Neutrophil (primary cell): Measurements from ENCODE around the gene TMEM45A.

Experiments used
- H3K27ac ChIP-seq: fragments of 200-600 bp; sonication (generic); 2 replicates; pipeline ENCODE4 v1.5.1; 2016; ENCODE audit warnings: mild to moderate bottlenecking, moderate library complexity
- H3K27me3 ChIP-seq: fragments of 200-600 bp; sonication (generic); 2 replicates; pipeline ENCODE4 v1.6.0; 2016; ENCODE audit warnings: mild to moderate bottlenecking
- H3K36me3 ChIP-seq: fragments of 200-600 bp; sonication (generic); 2 replicates; pipeline ENCODE4 v1.5.1; 2017
- H3K4me1 ChIP-seq, 2 experiments: fragments of 200-600 bp in 1 of 2; sonication (generic) in 1 of 2; 1 replicate in 1 of 2; 2 replicates in 1 of 2; pipeline versions ENCODE4 v1.5.1 to v1.6.1; 2013 to 2016; ENCODE audit warnings: low read depth in 1 of 2, low read length in 1 of 2, mild to moderate bottlenecking in 1 of 2, moderate library complexity in 1 of 2; ENCODE audit not compliant: control insufficient read depth in 1 of 2, insufficient read depth in 1 of 2
- H3K4me3 ChIP-seq, 2 experiments: fragments of 200-600 bp in 1 of 2; sonication (generic) in 1 of 2; 1 replicate in 1 of 2; 2 replicates in 1 of 2; pipeline ENCODE4 v1.5.1; 2013 to 2016; ENCODE audit warnings: low read depth in 1 of 2, low read length in 1 of 2, mild to moderate bottlenecking in 1 of 2, moderate library complexity in 1 of 2
- H3K9me3 ChIP-seq: fragments of 200-600 bp; sonication (generic); 2 replicates; pipeline ENCODE4 v1.5.1; 2016
- CTCF ChIP-seq: fragments of 200-600 bp; sonication (generic); IDR thresholded peaks from 2 replicates; pipeline ENCODE4 v1.5.1; 2016; ENCODE audit warnings: antibody characterized with exemption

TMEM45A gene

GRCh38 chr3:100489118-100489517, 3.3 kb upstream of the TMEM45A start:
- Histone ChIP-seq H3K36me3 (no peaks in the 10 kb centered on the region), H3K27me3 (peaks cover 11% of the 10 kb centered on the region), H3K4me1 (peaks cover 10 to 15% of the 10 kb centered on the region in 2 experiments), H3K4me3 (no peak overlapping the region), H3K27ac (no peak overlapping the region), H3K9me3 (no peaks in the 10 kb centered on the region)
- TF ChIP-seq CTCF: no peak

GRCh38 chr3:100496711-100497261, 4.4 kb downstream of the TMEM45A start:
- no peak overlapping the region for H3K4me3 ChIP-seq
- no peak overlapping the region for H3K27ac ChIP-seq
- no peak for TF ChIP-seq CTCF
- H3K27me3 ChIP-seq: peaks cover 5% of the 10 kb centered on the region
- no peaks in the 10 kb centered on the region for H3K9me3 ChIP-seq
- H3K36me3 ChIP-seq: no peaks in the 10 kb centered on the region
- peaks cover 10 to 14% of the 10 kb centered on the region in 2 experiments for H3K4me1 ChIP-seq

GRCh38 chr3:100499651-100500050, 7.2 kb downstream of the TMEM45A start:
- Histone ChIP-seq H3K27me3 (no peaks in the 10 kb centered on the region), H3K36me3 (no peaks in the 10 kb centered on the region), H3K27ac (no peak overlapping the region), H3K9me3 (no peaks in the 10 kb centered on the region), H3K4me3 (no peak overlapping the region), H3K4me1 (no peaks in the 10 kb centered on the region)
- TF ChIP-seq CTCF: no peak

GRCh38 chr3:100500320-100500880, 8.0 kb downstream of the TMEM45A start:
- TF ChIP-seq CTCF: no peak
- Histone ChIP-seq H3K4me1 (no peaks in the 10 kb centered on the region), H3K27ac (no peak overlapping the region), H3K36me3 (no peaks in the 10 kb centered on the region), H3K4me3 (no peak overlapping the region), H3K27me3 (no peaks in the 10 kb centered on the region), H3K9me3 (no peaks in the 10 kb centered on the region)

GRCh38 chr3:100503448-100503847, 11.0 kb downstream of the TMEM45A start:
- Histone ChIP-seq H3K4me1 (no peaks in the 10 kb centered on the region), H3K4me3 (no peak overlapping the region), H3K36me3 (no peaks in the 10 kb centered on the region), H3K9me3 (no peaks in the 10 kb centered on the region), H3K27me3 (no peaks in the 10 kb centered on the region), H3K27ac (no peak overlapping the region)
- TF ChIP-seq CTCF: no peak
